Right lobe of liver (tissue), 4 donors: ENCODE measurements around the gene ESYT1.
A peak's percentile ranks its signal among the peaks of the same experiment; 100 is the strongest.

ENCODE experiments used
- CTCF ChIP-seq, 4 donors: fragments of 200-600 bp in 3 of 4; fragments of 450-650 bp in 1 of 4; IDR thresholded peaks; one replicate each; pipeline versions ENCODE4 v1.5.1 to v1.8.0; 2016 to 2022; ENCODE audit warnings: antibody characterized with exemption in 4 of 4, mild to moderate bottlenecking in 2 of 4
- POLR2A ChIP-seq: fragments of 450-650 bp; IDR thresholded peaks from one replicate; pipeline ENCODE4 v1.6.1; 2017; ENCODE audit warnings: antibody characterized with exemption, mild to moderate bottlenecking
- donor health status: DM: no; HTN: no; CAD: no.
- donor health status: DM: no; HTN: no; CAD: no.
- donor health status: DM: no; HTN: yes; CAD: no.

GRCh38 chr12:56117778-56118687, 10.0 kb upstream of the ESYT1 start, which contains the start of gene ZC3H10:
- peak; percentile 22 to 61 (median 60) for TF ChIP-seq CTCF (IDR thresholded peaks at IDR 0.05)
- peak; percentile 90 for TF ChIP-seq POLR2A
